ENCODE data around the gene MYL7. TPM values are rescaled to one million over a fixed set of nuclear protein-coding genes. Genes with fewer than 3 reads are reported as not detected.

Gene MYL7
- total and polyA plus RNA-seq, 9 of the 15 experiments (the other 6 are each of a cell fraction or from before 2014, with no cell fraction given), result not detected

DNA sequence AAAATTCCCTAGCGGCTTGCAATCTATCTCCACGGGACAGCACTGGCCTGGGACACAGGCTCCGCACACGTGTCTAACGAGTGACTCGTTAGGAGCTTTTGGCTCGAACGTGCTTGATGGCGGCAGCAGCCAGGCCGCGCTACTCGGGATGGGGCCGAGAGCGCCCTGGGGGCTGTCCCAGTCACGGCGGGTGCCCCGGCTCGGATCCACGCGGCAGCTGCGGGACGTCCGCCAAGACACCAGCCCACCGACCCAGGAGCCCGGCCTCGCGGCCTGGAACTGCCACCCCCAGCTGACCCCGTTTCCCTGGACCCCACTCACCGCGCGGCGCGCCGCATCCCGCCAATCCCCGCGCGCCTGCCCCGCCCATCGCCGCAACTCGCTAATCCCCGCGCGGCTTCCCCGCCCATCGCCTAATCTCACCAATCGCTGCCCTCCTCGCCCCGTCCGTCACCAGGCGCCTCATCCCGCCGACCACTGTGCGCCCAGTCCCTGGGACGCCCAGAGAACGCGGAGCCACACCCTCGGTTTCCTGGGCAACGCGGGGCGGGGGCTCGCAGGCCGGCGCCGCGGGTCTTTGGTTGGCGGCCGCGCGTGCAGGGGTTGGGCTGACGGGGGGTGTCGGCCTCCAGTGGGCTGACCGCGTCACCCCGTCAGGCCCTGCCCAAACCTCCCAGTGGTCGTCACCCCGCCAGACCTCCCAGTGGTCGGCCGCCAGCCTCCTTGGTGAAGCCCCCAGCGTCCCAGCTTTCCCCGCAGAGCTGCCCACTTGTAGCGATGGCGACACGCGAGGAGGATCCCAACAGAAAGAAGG, 17.7 kb downstream of the MYL7 start, which contains the start of gene POLD2 (continued):
- TF ChIP-seq, protein P1, sequence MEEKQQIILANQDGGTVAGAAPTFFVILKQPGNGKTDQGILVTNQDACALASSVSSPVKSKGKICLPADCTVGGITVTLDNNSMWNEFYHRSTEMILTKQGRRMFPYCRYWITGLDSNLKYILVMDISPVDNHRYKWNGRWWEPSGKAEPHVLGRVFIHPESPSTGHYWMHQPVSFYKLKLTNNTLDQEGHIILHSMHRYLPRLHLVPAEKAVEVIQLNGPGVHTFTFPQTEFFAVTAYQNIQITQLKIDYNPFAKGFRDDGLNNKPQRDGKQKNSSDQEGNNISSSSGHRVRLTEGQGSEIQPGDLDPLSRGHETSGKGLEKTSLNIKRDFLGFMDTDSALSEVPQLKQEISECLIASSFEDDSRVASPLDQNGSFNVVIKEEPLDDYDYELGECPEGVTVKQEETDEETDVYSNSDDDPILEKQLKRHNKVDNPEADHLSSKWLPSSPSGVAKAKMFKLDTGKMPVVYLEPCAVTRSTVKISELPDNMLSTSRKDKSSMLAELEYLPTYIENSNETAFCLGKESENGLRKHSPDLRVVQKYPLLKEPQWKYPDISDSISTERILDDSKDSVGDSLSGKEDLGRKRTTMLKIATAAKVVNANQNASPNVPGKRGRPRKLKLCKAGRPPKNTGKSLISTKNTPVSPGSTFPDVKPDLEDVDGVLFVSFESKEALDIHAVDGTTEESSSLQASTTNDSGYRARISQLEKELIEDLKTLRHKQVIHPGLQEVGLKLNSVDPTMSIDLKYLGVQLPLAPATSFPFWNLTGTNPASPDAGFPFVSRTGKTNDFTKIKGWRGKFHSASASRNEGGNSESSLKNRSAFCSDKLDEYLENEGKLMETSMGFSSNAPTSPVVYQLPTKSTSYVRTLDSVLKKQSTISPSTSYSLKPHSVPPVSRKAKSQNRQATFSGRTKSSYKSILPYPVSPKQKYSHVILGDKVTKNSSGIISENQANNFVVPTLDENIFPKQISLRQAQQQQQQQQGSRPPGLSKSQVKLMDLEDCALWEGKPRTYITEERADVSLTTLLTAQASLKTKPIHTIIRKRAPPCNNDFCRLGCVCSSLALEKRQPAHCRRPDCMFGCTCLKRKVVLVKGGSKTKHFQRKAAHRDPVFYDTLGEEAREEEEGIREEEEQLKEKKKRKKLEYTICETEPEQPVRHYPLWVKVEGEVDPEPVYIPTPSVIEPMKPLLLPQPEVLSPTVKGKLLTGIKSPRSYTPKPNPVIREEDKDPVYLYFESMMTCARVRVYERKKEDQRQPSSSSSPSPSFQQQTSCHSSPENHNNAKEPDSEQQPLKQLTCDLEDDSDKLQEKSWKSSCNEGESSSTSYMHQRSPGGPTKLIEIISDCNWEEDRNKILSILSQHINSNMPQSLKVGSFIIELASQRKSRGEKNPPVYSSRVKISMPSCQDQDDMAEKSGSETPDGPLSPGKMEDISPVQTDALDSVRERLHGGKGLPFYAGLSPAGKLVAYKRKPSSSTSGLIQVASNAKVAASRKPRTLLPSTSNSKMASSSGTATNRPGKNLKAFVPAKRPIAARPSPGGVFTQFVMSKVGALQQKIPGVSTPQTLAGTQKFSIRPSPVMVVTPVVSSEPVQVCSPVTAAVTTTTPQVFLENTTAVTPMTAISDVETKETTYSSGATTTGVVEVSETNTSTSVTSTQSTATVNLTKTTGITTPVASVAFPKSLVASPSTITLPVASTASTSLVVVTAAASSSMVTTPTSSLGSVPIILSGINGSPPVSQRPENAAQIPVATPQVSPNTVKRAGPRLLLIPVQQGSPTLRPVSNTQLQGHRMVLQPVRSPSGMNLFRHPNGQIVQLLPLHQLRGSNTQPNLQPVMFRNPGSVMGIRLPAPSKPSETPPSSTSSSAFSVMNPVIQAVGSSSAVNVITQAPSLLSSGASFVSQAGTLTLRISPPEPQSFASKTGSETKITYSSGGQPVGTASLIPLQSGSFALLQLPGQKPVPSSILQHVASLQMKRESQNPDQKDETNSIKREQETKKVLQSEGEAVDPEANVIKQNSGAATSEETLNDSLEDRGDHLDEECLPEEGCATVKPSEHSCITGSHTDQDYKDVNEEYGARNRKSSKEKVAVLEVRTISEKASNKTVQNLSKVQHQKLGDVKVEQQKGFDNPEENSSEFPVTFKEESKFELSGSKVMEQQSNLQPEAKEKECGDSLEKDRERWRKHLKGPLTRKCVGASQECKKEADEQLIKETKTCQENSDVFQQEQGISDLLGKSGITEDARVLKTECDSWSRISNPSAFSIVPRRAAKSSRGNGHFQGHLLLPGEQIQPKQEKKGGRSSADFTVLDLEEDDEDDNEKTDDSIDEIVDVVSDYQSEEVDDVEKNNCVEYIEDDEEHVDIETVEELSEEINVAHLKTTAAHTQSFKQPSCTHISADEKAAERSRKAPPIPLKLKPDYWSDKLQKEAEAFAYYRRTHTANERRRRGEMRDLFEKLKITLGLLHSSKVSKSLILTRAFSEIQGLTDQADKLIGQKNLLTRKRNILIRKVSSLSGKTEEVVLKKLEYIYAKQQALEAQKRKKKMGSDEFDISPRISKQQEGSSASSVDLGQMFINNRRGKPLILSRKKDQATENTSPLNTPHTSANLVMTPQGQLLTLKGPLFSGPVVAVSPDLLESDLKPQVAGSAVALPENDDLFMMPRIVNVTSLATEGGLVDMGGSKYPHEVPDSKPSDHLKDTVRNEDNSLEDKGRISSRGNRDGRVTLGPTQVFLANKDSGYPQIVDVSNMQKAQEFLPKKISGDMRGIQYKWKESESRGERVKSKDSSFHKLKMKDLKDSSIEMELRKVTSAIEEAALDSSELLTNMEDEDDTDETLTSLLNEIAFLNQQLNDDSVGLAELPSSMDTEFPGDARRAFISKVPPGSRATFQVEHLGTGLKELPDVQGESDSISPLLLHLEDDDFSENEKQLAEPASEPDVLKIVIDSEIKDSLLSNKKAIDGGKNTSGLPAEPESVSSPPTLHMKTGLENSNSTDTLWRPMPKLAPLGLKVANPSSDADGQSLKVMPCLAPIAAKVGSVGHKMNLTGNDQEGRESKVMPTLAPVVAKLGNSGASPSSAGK (IDR thresholded peaks at IDR 0.05), result peak; percentile 72
- TF ChIP-seq TAF9B (IDR thresholded peaks at IDR 0.05; ENCODE audit: partially characterized antibody), result no peak
- TF ChIP-seq TCF7 (IDR thresholded peaks at IDR 0.05; ENCODE audit: borderline replicate concordance), result no peak
- TF ChIP-seq SRSF7 (optimal IDR thresholded peaks at IDR 0.05; ENCODE audit: low read depth, low read length), result no peak
- peak; percentile 12; the same call in 1 of the 2 replicates for TF ChIP-seq ZNF263 (CRISPR knock-in tag; IDR thresholded peaks at IDR 0.05; ENCODE audit: borderline replicate concordance)
- TF ChIP-seq NR2F6 (CRISPR knock-in tag; IDR thresholded peaks at IDR 0.05), result no peak
- no peak for TF ChIP-seq KLF6 (CRISPR knock-in tag; IDR thresholded peaks at IDR 0.05; ENCODE audit: borderline replicate concordance)
- TF ChIP-seq NFATC3 (IDR thresholded peaks at IDR 0.05), result no peak
- no peak for TF ChIP-seq ARNT (IDR thresholded peaks at IDR 0.05)
- TF ChIP-seq ZBTB7A (IDR thresholded peaks at IDR 0.05; ENCODE audit: borderline replicate concordance, control insufficient read depth, low read depth, low read length), result peak; percentile 79; the same call in 1 of the 2 replicates
- TF ChIP-seq ZNF165 (CRISPR knock-in tag; IDR thresholded peaks at IDR 0.05; ENCODE audit: borderline replicate concordance), result no peak
- no peak for TF ChIP-seq ZNF445 (CRISPR knock-in tag; IDR thresholded peaks at IDR 0.05; ENCODE audit: low read depth)
- no peak for TF ChIP-seq NR2C1 (IDR thresholded peaks at IDR 0.05)
- TF ChIP-seq NR2C1 (tag; IDR thresholded peaks at IDR 0.05), result no peak
- TF ChIP-seq DMBX1 (CRISPR knock-in tag; IDR thresholded peaks at IDR 0.05; ENCODE audit: borderline replicate concordance), result no peak
- no peak for TF ChIP-seq ZNF76 (CRISPR knock-in tag; IDR thresholded peaks at IDR 0.05; ENCODE audit: borderline replicate concordance)
- no peak for TF ChIP-seq CEBPG (CRISPR knock-in tag; IDR thresholded peaks at IDR 0.05)
- TF ChIP-seq CEBPG (tag; conservative IDR thresholded peaks at IDR 0.05 in 1 of 2, IDR thresholded peaks at IDR 0.05 in 1 of 2), result no peak
